ENCODE results near the gene PBX3.

The PBX3 gene

DNA sequence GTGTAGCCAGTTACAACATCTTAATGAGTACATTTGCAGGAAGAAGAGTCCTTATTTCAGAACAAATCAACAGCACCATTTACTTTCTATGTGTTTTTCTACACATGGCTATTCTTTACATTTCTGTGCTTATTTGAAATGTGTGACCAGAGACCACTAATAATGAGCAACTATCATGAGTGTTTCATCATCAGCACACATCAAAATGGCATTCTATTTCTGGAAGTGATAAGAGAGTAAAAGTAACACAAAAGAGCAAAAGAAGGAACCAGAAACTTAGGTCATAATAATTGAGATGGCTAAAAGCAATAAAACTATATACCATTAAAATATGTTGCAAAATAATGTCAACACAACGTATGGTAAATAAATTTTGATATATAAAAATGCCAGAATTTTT, 159.7 kb downstream of the PBX3 start:
- no peak for DNase-seq (ENCODE audit: low read depth)

DNA sequence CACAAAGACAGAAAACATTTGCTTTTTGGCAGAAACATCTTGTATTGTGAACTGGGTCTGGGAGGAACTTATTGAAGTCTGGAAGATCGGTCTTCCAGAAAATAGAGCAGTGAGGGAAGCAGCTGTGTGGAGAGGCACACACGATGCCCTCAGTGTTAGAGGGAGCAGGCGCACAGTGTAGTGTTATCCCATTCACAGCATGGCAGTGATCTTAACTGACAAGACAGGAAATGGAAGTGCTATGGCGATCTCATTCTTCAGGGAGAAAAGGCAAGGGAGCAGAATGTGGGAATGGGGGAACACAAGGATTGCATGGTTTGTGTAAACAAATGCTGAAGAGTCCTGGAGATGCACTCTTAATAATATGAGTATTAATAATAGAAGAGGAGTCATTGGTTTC, 161.0 kb downstream of the PBX3 start:
- no peak for DNase-seq (ENCODE audit: low read depth)

DNA sequence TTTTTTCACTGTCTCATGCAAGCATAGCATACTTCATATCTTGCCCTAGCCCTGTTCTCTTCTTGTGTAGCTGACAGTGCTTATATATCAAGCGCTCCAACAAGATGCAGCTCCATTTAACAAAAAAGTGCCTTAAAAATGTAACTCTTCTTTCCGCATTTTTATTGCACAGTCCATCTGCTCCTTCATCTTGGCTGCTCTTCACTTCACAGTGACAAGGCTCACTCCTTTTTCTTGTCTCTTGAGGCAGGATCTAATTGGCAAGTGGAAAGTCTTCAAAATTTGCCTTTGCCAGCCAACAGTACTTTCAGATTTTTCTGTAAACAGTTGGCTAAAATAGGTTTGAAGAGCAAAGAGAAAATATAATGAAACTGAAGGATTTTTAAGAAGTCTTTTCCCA, 161.8 kb downstream of the PBX3 start:
- no peak for DNase-seq (ENCODE audit: low read depth)

DNA sequence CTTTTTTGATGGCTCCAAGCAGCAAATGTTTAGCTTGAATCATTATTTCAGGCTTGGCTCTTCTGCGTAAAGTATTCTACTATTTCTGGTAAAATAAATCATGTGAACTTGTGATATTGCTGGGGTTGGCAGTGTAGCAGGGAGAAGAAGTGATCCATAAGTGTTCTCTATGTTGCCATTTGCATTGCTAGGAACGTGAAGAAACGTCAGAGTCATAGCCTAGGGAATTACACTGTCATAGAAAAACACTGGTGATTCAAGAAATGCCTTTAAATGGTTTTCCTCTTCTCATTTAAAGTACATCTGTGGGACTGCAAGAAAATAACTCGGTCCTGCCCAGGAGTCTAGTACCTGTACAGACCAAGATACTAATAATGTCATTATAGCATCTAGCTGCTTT, 162.3 kb downstream of the PBX3 start:
- no peak for DNase-seq (ENCODE audit: low read depth)

DNA sequence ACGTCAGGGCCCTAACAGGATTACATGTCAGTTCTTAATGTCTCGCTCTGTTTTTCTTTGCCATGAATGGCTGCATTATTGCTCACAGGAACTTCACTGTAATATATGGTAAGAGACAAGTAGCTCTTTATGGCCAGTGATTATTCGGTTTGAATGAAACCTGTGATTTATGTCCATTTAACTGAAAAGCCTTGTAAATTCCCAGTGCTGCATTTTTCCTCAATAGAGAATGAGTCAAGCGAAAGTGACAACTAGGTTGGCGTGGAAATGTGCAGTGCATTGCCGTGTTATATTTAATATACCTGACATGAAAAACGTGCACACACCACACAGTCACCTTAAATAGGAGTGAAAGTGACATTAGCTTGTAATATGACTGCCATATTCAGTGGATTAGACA, 163.1 kb downstream of the PBX3 start:
- DNase-seq (ENCODE audit: low read depth) = no peak

DNA sequence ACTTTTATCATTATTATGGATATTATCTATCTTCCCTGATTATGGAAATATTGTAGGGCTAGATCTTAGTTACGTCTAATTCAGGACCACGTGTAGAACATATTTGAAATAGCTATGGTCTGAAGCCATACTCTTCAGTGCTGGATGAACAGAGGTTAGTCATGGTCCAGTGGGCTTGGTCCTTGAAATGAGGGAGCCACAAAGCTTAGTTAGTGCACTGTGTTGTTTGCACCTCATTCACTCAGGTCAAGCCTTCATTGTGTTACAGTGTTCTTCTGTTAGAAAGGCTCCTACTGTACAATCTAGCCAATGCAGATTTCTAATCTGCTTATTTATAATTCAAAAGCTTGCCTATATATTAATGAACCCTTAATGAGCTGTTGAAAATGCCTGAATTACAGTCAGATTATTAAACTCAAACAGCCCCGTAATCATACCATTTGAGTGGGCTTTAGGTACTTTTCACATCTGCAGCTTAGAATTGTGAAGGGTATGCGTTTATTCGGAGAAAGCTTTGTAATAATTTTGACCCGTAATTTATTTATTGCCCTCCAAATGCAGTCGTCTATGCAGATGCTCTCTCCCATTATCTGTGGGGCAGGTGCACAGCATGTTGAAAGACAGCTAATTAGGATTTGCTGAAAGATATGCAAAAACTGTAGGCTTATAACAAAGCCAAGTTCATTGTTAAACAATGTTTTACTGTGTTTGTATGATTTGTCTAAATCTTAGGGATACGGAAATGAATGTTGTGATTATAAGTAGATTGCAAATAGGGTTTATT, 164.9 kb downstream of the PBX3 start:
- no peak for DNase-seq (ENCODE audit: low read depth)

DNA sequence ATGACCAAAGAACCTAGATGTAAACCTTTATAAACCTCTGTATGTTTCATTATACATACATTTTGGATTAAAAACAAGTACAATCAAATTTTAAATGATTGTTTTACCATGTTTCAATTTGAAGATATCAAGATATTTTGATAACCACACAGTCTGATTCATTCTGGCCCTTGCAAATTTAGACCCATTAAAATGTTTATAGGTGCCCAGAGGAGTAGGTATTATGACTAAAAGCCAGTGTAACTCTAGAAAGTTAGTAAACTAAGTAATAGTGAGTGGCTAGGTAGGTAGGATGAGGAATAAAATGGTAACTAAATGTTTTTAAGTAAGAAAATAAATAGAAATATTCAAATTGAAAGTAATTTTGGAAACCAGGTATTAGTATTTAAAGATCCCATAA, 165.5 kb downstream of the PBX3 start:
- no peak for DNase-seq (ENCODE audit: low read depth)

DNA sequence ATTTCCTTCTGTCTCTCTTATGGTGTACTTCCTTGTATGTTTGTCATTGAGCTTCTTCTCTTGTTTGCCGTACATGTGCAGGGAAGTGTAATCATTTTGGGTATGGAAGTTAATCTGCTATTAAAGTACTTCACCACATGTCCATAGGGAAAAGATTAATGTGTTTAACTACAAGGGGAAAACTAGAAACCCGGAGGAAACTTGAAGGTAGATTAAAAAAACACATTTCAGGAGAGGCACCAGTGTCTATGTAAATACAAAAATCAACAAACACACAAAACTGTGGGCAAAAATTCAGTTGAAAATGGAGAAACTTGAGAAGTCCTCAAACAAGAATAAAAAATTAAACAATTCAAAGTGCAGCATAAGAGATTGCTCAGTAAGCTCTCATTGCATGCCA, 166.4 kb downstream of the PBX3 start:
- no peak for DNase-seq (ENCODE audit: low read depth)

DNA sequence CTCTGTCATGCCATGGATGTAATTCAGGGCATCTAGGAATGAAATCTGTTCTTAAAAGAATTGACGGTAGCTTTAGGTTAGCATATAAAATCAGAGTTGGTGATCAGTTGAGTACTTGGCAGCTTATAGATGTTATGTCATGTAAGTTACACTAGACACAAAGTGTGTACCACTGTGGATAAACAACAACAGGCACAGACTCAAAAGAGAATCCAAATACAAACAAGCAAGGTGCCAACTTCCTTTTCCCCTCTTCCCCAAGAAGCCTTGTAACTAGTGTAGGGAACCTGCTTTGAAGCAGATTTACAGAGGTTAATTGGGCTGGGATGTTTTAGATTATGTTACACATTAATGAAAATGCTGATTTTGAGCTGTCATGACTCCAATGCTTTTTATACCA, 167.2 kb downstream of the PBX3 start:
- DNase-seq (ENCODE audit: low read depth) = no peak

DNA sequence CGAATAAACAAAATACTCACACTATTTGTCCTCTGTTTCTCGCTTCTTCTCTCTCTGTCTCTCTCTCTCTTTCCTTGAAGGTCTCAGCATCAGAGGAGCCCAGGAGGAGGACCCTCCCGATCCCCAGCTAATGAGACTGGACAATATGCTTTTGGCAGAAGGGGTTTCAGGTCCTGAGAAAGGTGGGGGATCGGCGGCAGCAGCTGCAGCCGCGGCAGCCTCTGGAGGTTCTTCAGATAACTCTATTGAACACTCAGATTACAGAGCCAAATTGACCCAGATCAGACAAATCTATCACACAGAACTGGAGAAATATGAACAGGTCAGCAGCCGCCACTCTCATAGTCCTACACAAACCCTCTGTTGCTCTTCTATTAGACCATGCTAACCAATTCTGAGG, 168.4 kb downstream of the PBX3 start:
- DNase-seq (ENCODE audit: low read depth) = no peak

DNA sequence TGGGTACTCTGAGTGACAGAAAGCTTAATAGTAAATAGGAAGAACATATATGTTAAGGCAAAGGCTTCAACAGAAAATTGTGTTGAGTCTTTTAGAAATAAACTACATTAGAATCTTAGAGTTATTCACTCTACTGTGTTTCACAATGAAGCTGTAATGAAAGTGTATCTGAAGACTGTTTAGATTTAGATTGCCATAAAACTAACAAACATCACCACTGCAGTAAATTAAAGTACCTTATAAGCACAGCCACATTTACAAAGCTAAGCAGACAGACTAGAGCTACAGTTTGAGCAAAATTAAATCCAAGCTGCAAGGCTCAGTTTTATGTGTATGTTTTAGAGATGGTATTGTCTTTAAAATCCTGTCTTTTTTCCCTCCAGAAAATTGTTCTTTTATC, 172.4 kb downstream of the PBX3 start:
- DNase-seq (ENCODE audit: low read depth) = no peak

DNA sequence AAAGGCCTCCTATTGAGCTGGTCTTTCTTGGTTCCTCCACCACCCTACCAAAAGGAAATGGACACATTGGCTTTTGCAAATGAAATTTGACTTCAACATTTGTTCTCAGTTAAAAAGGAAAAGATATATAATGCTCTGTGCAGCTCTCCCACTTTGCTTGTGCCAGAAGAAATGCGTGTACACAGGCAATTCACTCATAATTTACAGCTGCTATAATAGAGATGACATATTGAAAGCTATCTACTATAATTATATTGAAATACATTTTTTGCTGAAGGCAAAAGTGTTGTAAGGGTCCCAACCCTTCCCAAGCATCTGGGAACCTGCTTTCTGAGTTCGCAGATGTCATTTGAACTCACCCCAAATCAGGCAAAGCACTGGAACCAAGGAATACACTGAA, 173.2 kb downstream of the PBX3 start:
- no peak for DNase-seq (ENCODE audit: low read depth)

DNA sequence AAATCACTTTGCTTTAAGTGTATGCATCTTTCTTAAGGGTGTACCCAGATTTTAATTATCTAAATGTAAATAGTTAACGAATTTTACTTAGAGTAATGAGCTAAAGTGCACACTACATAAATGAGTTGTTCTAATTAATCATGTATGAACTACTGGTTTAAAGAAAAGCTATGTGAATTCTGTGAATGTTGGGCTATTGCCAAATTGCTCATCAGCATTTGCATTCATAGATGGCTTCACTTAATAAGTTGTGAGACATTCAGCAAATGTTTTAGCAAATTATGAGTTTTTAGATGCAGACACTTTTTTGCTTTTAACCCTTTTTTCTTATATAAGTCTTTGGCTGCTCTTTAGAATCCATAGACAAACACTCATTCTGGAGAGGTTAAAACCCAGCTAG, 175.7 kb downstream of the PBX3 start:
- no peak for DNase-seq (ENCODE audit: low read depth)

DNA sequence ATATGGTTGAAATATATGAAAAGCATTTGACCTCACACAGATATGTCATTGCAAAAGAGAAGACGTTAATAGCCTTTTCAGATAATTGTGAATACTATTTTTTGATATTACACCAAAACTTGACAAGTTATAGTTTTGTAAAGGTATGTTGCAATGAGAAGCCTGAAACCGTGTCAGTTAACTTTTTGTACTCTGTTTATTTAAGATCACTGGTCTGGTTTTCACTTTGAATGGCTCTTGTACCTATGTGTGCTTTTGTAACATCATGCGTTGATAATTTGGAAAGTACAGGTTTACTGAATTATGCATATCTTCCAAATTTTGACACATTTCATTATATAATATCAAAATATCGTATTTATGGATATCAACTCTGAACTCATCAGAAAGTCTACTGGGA, 177.2 kb downstream of the PBX3 start:
- DNase-seq (ENCODE audit: low read depth) = no peak

DNA sequence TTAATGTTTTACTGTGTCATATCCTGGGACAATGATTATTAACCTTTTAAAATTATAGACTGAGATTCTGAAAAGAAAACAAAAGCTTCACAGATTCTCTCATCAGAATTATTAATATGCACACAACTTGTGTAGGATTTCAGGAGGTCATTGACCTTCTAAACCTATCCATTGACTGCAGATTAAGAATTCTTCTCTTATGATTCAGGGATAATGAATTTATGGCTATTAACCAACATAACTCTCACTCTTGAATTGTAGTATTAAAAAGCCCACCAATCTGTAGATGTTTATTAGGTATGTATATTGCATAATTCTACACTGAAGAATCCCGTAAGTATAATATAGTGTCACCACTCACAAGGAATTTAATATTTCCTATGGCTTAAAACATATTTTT, 179.8 kb downstream of the PBX3 start:
- no peak for DNase-seq (ENCODE audit: low read depth)

DNA sequence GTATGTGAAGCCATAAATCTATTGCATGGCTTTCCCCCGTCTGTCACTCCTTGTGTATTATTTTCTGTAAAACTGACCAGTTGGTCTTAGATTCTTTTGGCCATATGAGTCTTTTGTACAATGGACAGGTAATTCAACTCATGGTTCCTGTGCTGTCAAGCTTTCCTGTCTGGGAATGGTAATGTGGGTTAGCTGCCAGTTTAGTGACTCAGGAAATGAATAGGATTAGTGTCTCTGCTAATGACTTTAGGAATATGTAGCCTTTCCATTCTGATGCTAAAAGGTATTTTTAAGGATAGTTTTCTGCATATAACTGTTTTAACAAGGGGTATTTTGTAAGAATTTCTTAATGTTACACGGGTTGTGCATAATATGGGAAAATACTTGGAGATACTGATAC, 182.7 kb downstream of the PBX3 start:
- DNase-seq (ENCODE audit: low read depth) = no peak

DNA sequence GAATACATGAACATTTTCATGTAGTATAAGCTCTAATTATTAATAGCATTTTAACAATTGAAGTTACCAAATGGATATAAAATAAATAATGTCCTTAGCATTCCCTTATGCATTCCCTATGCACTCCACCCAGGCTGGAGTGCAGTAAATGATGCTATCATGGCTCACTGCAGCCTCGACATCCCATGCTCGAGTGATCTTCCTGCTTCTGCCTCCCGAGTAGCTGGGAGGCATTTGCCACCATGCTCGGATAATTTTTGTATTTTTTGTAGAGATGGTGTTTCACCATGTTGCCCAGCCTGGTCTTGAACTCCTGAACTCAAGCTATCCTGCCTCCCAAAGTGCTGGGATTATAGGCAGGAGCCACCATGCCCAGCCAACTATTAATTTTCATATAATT, 184.0 kb downstream of the PBX3 start:
- DNase-seq (ENCODE audit: low read depth) = no peak

DNA sequence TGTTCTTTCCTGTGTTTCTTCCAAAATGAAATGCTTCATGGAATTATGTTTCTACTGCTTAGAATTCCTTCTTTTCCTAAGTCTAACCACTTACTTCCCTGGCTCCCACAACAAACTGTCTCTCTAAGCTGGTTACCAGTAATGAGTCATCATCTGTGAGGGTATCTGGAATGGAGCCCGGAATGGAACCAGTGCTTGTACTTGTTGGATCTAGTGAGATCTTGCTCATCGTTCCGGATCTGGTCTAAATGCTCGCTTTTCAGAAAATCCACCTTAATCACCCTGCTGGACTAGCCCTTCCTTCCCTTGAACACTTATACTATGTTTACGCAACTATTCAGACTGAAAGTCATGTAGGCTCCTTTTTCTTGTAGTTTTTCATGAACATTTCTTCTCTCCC, 184.8 kb downstream of the PBX3 start:
- no peak for DNase-seq (ENCODE audit: low read depth)

DNA sequence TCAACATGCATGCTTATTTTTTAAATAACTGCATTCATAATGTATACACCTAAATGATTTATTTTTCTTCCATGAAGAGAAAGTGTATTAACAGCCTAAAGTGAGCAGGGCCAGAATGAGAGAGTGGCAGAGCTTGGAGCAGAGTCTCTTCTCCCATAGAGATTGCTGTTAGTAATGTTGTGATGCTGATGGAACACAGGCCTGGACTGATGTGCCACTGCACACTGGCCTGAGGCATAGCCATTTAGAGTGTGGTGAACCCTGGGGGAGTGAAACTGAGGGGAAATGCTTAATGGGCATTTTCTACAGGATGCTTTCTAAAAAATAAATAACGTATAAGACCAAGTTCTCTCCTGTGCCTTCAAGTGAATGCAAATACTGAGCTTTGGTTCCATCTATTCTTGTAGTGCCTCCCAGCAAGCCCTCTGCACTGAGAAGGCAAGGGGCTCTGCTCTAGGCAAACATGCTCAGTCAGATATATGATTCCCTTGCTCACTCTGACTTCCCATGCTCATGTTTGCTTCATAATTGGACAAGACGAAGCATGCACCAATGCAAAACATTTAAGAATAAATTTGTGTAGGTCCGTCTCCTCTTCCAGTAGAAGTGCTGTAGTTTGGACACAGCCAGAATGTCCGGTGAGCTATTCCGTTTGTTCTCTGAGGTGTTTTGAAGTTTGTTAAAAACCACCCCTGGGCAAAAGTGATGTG, 185.7 kb downstream of the PBX3 start:
- DNase-seq (ENCODE audit: low read depth) = no peak

DNA sequence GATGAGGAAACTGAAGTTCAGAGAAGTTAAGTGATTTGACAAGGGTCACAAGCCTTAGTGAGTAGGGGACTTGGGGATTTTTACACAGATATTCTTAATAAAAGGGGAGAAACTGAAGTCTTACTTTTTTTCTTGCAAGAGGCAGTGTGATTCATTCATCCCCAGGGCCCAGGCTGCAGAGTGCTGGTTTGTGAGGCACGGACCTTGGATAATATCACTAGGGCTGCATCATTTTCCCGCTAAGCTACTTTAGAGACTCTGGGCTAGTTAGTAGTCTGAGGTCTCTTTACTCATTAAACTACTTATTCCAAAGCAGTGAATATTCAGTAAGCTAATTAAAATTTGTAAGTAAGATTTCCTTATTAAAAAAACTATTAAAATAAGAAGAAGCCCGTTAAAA, 195.0 kb downstream of the PBX3 start:
- DNase-seq (ENCODE audit: low read depth) = no peak

DNA sequence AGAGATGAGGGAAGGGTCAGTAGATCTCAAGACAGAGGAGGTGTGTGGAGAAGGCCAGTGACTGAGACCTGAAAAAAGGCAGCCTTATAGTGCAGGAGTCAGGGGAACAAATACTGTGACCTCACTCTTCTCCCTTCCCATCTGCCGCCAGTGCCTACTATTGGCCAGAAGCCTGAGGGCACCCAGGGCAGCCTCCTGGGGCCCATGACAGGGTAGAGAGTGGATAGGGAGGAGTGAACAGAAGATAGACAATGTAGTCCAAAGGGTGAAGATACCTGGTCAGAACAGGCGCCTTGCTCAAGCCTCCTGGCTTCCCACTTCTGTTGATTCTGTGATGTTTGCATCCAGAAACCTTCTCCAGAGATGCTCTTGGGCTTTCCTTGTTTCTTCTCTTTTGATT, 196.7 kb downstream of the PBX3 start:
- DNase-seq (ENCODE audit: low read depth) = no peak

DNA sequence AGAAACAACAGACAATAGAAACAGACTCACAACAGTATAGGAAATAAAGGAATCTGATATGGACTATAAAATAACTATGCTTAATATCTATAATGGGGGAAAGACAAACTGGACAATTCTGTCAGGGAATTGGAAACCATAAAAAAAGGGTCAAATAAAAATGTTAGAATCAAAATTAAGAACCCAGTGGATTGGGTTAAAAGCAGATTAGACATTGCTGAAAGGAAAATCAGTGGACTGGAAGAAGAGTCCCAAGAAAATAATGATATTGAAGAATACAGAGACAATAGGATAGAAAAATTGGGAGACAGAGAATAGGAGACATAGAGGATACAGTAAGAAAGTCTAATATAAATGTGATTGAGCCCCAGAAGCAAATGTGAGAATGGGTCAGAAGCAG, 199.2 kb downstream of the PBX3 start:
- no peak for DNase-seq (ENCODE audit: low read depth)

DNA sequence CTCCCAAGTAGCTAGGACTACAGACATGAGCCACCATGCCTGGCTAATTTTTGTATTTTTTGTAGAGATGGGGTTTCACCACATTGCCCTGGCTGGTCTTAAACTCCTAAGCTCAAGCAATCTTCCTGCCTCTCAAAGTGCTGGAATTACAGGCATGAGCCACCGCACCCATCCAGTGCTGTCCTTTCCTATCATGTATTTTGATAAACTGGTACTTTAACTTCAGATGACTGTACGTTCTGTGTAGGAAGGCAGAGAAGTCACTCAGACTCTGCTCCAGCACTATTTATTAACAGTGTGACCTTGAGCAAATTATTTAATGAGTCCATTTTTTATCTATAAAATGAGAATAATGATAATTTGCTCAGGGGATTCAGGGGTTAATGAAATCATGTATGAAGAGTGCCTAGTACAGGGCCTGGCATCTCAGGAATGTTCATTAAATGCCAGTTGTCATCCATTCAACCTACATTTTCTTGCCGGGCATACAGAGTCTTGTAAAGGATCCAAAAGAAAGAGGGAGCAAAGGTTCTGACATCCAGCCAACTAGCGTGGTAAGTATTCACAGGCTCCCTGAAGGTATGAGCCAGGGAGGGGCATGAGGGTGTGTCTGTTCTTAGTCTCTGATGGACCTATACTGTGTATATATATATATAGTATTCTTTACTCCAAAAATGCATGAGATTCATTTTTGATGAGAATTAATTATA, 201.9 kb downstream of the PBX3 start:
- no peak for DNase-seq (ENCODE audit: low read depth)
